Measurements from ENCODE around the gene NELFCD.

DNA sequence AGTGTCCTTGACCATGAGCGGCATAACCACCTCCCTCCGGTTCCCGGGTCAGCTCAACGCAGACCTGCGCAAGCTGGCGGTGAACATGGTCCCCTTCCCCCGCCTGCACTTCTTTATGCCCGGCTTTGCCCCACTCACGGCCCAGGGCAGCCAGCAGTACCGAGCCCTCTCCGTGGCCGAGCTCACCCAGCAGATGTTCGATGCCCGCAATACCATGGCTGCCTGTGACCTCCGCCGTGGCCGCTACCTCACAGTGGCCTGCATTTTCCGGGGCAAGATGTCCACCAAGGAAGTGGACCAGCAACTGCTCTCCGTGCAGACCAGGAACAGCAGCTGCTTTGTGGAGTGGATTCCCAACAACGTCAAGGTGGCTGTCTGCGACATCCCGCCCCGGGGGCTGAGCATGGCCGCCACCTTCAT is 43.1 kb downstream of the NELFCD start:
- TF ChIP-seq ELF4 (IDR thresholded peaks at IDR 0.05) (no peak), CTBP1 (IDR thresholded peaks at IDR 0.05; ENCODE audit: borderline replicate concordance) (no peak), SP1 (IDR thresholded peaks at IDR 0.05) (no peak), BHLHE40 (IDR thresholded peaks at IDR 0.05; ENCODE audit: borderline replicate concordance) (no peak), FOXK2 (IDR thresholded peaks at IDR 0.05) (no peak), ZNF384 (IDR thresholded peaks at IDR 0.05) (no peak), SUZ12 (IDR thresholded peaks at IDR 0.05) (no peak), LEF1 (IDR thresholded peaks at IDR 0.05; ENCODE audit: borderline replicate concordance) (no peak), L3MBTL2 (conservative IDR thresholded peaks at IDR 0.05) (no peak), HDGF (IDR thresholded peaks at IDR 0.05; ENCODE audit: borderline replicate concordance) (no peak)

Data from HEK293T (cell line).